Activated T-cell treated with anti-CD3 and anti-CD28 coated beads, Interleukin-2, amount 50 U/mL, for 72 hours (primary cell): Measurements from ENCODE around the gene TRAK1. TPM values are rescaled to one million over a fixed set of nuclear protein-coding genes. Genes with fewer than 3 reads are reported as not detected.

Experiments
- ATAC-seq, 2 donors: fragments of 150-1000 bp; cut with Tn5 transposase; replicated peaks in 1 of 2; 2 replicates each; pipeline ENCODE4 v1.10.0; 2021; ENCODE audit warnings: moderate library complexity in 2 of 2, mild to moderate bottlenecking in 1 of 2
- DNase-seq, 2 donors: peaks; one replicate each; pipeline ENCODE4 v3.0.0; 2021 to 2022; ENCODE audit warnings: mixed read lengths in 1 of 2
- H3K27ac Mint-ChIP-seq: one replicate; pipeline ENCODE4 v1.8.0; 2022; ENCODE audit warnings: mild to moderate bottlenecking, moderate library complexity, mixed read lengths
- H3K27me3 Mint-ChIP-seq: one replicate; pipeline ENCODE4 v1.8.0; 2022; ENCODE audit warnings: low read depth, mixed read lengths
- H3K36me3 Mint-ChIP-seq, 2 donors: one replicate each; pipeline ENCODE4 v1.8.0; 2022; ENCODE audit warnings: mixed read lengths in 2 of 2, mild to moderate bottlenecking in 1 of 2; ENCODE audit not compliant: insufficient read depth in 2 of 2
- H3K4me1 Mint-ChIP-seq: one replicate; pipeline ENCODE4 v1.8.0; 2022; ENCODE audit warnings: low read depth, mixed read lengths
- H3K4me3 Mint-ChIP-seq, 2 donors: one replicate each; pipeline ENCODE4 v1.8.0; 2022; ENCODE audit warnings: mild to moderate bottlenecking in 2 of 2, mixed read lengths in 2 of 2, moderate library complexity in 2 of 2
- H3K9me3 Mint-ChIP-seq, 2 donors: one replicate each; pipeline ENCODE4 v1.8.0; 2022; ENCODE audit warnings: mixed read lengths in 2 of 2
- total RNA-seq, 2 donors: library from RNA; stranded (reverse); gene quantifications; one replicate each; pipeline ENCODE4 v1.2.3, GENCODE V29; 2022

The TRAK1 gene
- total RNA-seq, 2 donors from 2014 or later, result 17.8 to 19.6 TPM

- peak; percentile 42 to 44 for ATAC-seq
Observed at GRCh38 chr3:42129014-42129953, 38.1 kb downstream of the TRAK1 start.

GRCh38 chr3:42130007-42130328, 38.8 kb downstream of the TRAK1 start:
- Mint-ChIP-seq H3K4me3 (no peak overlapping the region), H3K9me3 (no peaks in the 10 kb centered on the region), H3K27ac (no peak overlapping the region), H3K36me3 (peaks cover 2 to 3% of the 10 kb centered on the region in 2 donors), H3K27me3 (no peaks in the 10 kb centered on the region), H3K4me1 (no peaks in the 10 kb centered on the region)
- no peak for DNase-seq
- ATAC-seq, result no peak

More at GRCh38 chr3:42129014-42129953, 38.1 kb downstream of the TRAK1 start:
- Mint-ChIP-seq H3K27me3 (no peaks in the 10 kb centered on the region), H3K9me3 (no peaks in the 10 kb centered on the region), H3K4me1 (no peaks in the 10 kb centered on the region), H3K4me3 (no peak overlapping the region), H3K36me3 (peaks cover 2 to 3% of the 10 kb centered on the region in 2 donors), H3K27ac (no peak overlapping the region)
- no peak for DNase-seq

GRCh38 chr3:42130329-42131070, 39.3 kb downstream of the TRAK1 start:
- no peaks in the 10 kb centered on the region for H3K9me3 Mint-ChIP-seq
- H3K4me3 Mint-ChIP-seq, result no peak overlapping the region
- ATAC-seq (no peak), DNase-seq (no peak)
- H3K27ac Mint-ChIP-seq, result no peak overlapping the region
- peaks cover under 1 to 3% of the 10 kb centered on the region in 2 donors for H3K36me3 Mint-ChIP-seq
- H3K27me3 Mint-ChIP-seq, result no peaks in the 10 kb centered on the region
- H3K4me1 Mint-ChIP-seq, result no peaks in the 10 kb centered on the region

- Mint-ChIP-seq H3K4me1 (no peaks in the 10 kb centered on the region), H3K27me3 (no peaks in the 10 kb centered on the region), H3K9me3 (no peaks in the 10 kb centered on the region), H3K27ac (no peak overlapping the region), H3K36me3 (peaks cover 0 to 3% of the 10 kb centered on the region in 2 donors), H3K4me3 (no peak overlapping the region)
- DNase-seq (no peak), ATAC-seq (no peak)
Observed at GRCh38 chr3:42133500-42134298, 42.5 kb downstream of the TRAK1 start.

GRCh38 chr3:42134867-42135464, 43.8 kb downstream of the TRAK1 start:
- peaks cover 0 to 3% of the 10 kb centered on the region in 2 donors for H3K36me3 Mint-ChIP-seq
- H3K27me3 Mint-ChIP-seq, result no peaks in the 10 kb centered on the region
- no peak overlapping the region for H3K4me3 Mint-ChIP-seq
- DNase-seq, result no peak
- no peak overlapping the region for H3K27ac Mint-ChIP-seq
- H3K4me1 Mint-ChIP-seq, result no peaks in the 10 kb centered on the region
- H3K9me3 Mint-ChIP-seq, result no peaks in the 10 kb centered on the region
- no peak for ATAC-seq

GRCh38 chr3:42139621-42140453, 48.7 kb downstream of the TRAK1 start:
- ATAC-seq (no peak), DNase-seq (no peak)
- Mint-ChIP-seq H3K27ac (no peak overlapping the region), H3K36me3 (no peaks in the 10 kb centered on the region), H3K4me1 (no peaks in the 10 kb centered on the region), H3K27me3 (no peaks in the 10 kb centered on the region), H3K9me3 (no peaks in the 10 kb centered on the region), H3K4me3 (no peak overlapping the region)

- H3K4me3 Mint-ChIP-seq, result no peak overlapping the region
- ATAC-seq, result no peak
- no peaks in the 10 kb centered on the region for H3K27me3 Mint-ChIP-seq
- no peaks in the 10 kb centered on the region for H3K9me3 Mint-ChIP-seq
- no peak overlapping the region for H3K27ac Mint-ChIP-seq
- DNase-seq, result no peak
- no peaks in the 10 kb centered on the region for H3K4me1 Mint-ChIP-seq
- H3K36me3 Mint-ChIP-seq, result no peaks in the 10 kb centered on the region
Observed at GRCh38 chr3:42140665-42141203, 49.6 kb downstream of the TRAK1 start.

GRCh38 chr3:42143440-42143839, 52.3 kb downstream of the TRAK1 start:
- H3K27me3 Mint-ChIP-seq, result no peaks in the 10 kb centered on the region
- H3K4me3 Mint-ChIP-seq, result no peak overlapping the region
- H3K4me1 Mint-ChIP-seq, result peaks cover 14% of the 10 kb centered on the region
- ATAC-seq (no peak), DNase-seq (no peak)
- H3K27ac Mint-ChIP-seq, result no peak overlapping the region
- no peaks in the 10 kb centered on the region for H3K36me3 Mint-ChIP-seq
- H3K9me3 Mint-ChIP-seq, result no peaks in the 10 kb centered on the region

GRCh38 chr3:42144209-42144608, 53.1 kb downstream of the TRAK1 start:
- no peaks in the 10 kb centered on the region for H3K9me3 Mint-ChIP-seq
- H3K27me3 Mint-ChIP-seq, result no peaks in the 10 kb centered on the region
- peaks cover 20% of the 10 kb centered on the region for H3K4me1 Mint-ChIP-seq
- no peak overlapping the region for H3K27ac Mint-ChIP-seq
- no peak for ATAC-seq
- H3K36me3 Mint-ChIP-seq, result no peaks in the 10 kb centered on the region
- DNase-seq, result no peak
- no peak overlapping the region for H3K4me3 Mint-ChIP-seq

- no peak overlapping the region for H3K27ac Mint-ChIP-seq
- H3K27me3 Mint-ChIP-seq, result no peaks in the 10 kb centered on the region
- no peak overlapping the region for H3K4me3 Mint-ChIP-seq
- no peaks in the 10 kb centered on the region for H3K9me3 Mint-ChIP-seq
- DNase-seq, result no peak
- peaks cover 20% of the 10 kb centered on the region for H3K4me1 Mint-ChIP-seq
- H3K36me3 Mint-ChIP-seq, result no peaks in the 10 kb centered on the region
- ATAC-seq, result no peak
Observed at GRCh38 chr3:42148086-42148848, 57.1 kb downstream of the TRAK1 start.

GRCh38 chr3:42148982-42149432, 57.9 kb downstream of the TRAK1 start:
- no peak for ATAC-seq
- Mint-ChIP-seq H3K36me3 (no peaks in the 10 kb centered on the region), H3K27ac (no peak overlapping the region), H3K4me3 (no peak overlapping the region), H3K9me3 (no peaks in the 10 kb centered on the region), H3K27me3 (no peaks in the 10 kb centered on the region), H3K4me1 (peaks cover 20% of the 10 kb centered on the region)
- DNase-seq, result no peak
